Middle frontal gyrus (tissue), 1 donor: ENCODE measurements around the gene MIPEP.

Experiments
- DNase-seq: peaks from one replicate; pipeline ENCODE4 v3.0.0-alpha.2; 2015; ENCODE audit warnings: low spot score; ENCODE audit errors: extremely low spot score

Gene MIPEP

GRCh38 chr13:23810685-23811240 is 78.4 kb downstream of the MIPEP start:
- no peak for DNase-seq

DNA sequence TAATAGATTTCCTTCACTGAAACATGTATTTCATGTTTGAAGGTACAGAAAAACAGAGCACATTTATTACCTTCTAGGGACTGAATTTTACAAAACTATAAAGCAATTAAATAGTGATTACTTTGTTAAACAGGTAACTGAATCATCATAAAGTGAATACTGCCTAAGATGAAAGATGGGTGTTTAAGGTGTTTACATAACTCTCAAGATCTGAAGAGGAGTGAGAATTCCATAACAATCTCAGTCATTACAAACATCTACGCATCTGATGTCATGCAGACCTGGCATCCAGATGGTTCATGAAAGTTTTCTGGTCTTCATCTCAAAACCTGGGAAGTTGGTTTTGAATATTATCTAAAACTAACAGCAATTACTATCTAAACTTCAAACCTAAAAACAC is 80.4 kb downstream of the MIPEP start:
- no peak for DNase-seq

GRCh38 chr13:23806874-23807526 is 82.2 kb downstream of the MIPEP start:
- DNase-seq, result no peak

- DNase-seq, result no peak
These were observed 83.4 kb downstream of the MIPEP start for GRCh38 chr13:23805821-23806220.

DNA sequence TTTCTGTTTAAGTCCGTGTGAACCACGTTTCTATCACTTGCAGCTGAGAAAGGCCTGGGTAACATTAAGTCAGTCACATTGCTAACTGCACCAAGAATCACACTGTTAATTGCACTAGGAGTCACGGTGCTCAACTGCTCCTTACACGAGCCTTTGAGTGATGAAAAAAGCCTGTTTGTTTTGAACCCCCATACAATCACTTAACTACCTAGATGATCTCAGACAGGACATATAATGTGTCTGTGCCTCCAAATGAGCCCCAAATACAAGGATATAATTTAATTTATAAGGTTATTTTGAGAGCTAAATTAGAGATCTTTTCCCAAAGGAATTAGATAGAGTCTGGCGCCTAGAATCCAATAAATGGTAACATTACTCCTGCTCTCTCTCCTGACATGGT is 84.1 kb downstream of the MIPEP start:
- no peak for DNase-seq

GRCh38 chr13:23804166-23804565 is 85.0 kb downstream of the MIPEP start:
- DNase-seq, result no peak

DNA sequence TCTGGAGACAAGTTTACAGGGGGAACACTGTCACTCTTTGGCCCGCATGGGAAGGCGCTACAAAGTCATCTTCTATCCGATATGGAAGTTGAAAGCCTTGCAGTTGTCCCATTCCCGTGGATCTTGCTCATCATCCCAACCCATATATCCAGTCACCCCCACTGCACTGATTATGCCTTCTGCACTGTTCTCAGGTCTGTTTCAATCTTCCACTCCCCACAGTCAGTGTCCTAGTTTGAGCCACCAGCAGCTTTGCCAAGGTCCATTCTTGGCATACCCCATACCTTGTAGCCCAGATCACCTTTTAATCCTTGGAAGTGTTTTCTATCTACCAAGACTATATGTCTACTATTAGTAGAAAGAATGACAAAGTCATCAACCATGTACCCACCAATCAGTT is 88.1 kb downstream of the MIPEP start:
- no peak for DNase-seq

GRCh38 chr13:23799945-23800344 is 89.3 kb downstream of the MIPEP start:
- no peak for DNase-seq

DNA sequence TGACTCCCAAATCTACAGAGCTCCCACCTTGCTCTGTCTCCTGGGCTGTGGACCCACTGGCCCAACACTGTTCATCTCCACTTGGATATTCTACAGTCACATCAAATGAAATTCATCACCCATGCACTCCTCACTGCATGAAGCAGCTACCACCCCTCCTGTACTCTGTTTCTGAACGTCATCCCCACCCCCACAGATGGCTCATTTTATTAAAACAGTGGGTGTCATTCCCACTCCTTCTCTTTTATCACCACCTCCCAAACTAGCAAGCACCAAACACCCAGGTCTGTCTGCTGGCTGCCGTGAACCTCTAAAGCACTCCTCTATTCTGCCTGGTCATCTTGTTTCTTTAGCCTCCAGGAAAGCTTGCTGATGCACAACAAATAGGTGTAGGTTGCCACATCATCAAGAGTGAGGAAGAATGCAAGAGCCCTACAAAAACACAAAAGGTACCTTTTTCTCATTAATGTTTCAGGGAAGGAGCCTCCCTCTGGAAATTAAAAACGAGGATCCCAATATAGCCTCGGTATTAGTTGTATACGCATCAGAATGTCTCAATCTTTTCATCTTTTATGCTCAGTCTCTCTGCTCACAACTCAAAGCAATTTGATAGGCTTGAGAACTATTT is 91.8 kb downstream of the MIPEP start:
- DNase-seq, result no peak

DNA sequence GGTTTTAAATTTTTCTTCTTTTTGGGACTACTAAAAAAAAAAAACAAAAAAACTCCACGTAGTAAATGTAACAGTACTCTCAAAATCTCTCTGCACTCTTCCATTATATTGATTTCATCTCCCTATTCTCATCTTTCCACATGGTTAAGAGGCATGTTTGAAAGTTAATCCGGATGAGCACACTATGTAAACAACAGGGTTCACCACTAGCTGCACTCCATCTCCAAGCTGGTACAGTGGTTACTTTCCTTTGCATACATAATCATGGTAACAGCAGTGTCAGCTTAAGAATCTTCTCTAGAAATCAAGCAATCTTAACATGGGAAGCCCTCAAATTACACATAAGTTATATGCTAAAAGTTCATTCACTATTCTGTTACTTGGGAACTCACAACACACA is 92.6 kb downstream of the MIPEP start:
- DNase-seq, result no peak

DNA sequence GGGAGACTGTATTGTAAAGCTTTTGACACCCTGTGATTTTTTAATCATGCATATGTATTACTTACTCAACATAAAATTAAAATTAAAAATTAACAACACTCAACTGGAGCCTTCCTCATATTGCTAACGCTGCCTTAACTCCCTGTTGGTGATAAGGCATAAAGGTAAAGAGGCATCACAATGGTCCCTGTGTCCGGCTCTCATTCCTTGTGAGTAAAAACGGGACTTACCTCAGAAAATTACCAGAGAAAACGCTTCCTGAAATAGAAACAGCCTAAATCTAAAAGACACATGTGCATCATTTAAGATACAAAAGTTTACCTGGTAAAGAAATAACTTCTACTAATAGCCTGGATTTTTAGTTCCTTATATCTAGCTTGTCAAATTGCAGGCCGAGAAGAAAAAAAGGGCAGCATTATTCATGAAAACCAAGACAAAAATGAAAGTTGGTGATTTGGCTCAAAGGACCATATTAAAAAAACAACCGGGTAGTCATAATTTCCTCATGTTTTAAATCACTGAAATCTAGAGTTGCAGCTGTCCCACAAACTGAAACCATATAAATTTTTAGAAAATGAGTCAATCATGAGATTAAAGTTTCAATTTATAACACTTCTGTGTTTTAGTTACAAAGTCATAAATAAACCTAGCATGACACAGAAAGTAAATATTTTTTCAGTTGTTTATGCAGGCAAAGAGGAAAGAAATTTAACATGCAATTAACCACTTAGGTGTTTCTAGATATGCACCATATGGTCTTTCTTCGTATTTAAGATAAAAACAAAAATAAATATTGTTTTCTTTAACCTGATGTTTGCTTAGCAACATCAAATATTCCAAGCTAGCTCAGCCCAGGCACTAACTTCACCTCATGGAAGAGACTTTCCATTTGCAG is 94.7 kb downstream of the MIPEP start:
- DNase-seq, result no peak

DNA sequence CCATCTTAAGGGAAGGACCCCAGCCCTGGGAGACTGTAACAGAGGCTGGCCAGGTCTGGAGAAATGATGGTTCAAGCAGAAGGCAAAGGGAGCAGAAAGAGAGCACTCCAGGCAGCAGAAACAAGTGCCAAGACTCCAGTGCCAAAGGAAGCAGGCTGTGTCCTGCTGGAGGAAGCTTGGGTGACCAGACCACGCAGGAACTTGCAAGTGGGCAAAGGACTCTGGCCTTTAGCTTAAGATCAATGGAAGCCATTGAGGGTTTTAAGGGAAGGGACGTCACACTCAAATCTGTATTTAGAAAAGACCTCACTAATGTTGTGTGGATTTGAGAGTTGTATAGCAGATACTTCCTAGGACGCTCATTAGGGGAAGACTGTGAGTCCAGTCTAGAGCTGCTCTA is 95.5 kb downstream of the MIPEP start:
- DNase-seq, result no peak

GRCh38 chr13:23792680-23793079 is 96.5 kb downstream of the MIPEP start:
- no peak for DNase-seq

GRCh38 chr13:23790577-23791170 is 98.5 kb downstream of the MIPEP start:
- DNase-seq, result no peak

GRCh38 chr13:23789576-23790346 is 99.4 kb downstream of the MIPEP start:
- no peak for DNase-seq

GRCh38 chr13:23788459-23788858 is 100.7 kb downstream of the MIPEP start:
- DNase-seq, result no peak

DNA sequence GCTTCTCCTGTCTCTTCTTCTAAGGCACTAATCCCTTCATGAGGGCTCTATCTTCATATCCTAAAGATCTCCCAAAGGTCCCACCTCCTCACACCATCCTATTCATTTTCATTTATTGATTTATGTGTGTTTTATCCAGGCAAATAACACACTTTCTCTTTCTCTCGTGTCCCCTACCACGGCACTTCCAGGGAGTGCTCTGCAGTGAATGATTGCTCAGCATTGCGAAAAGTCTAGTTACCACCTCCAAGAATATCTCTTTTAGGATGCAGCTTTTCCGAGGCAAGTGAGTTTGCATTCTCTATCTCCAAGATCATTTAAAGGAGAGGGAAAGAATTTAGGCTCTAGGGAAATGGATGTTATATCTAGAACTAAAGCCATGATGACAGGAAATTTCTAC is 101.7 kb downstream of the MIPEP start:
- DNase-seq, result no peak

- DNase-seq, result no peak
These were observed 102.6 kb downstream of the MIPEP start for GRCh38 chr13:23786607-23787006.

- DNase-seq, result no peak
These were observed 110.3 kb downstream of the MIPEP start for GRCh38 chr13:23778879-23779278.

DNA sequence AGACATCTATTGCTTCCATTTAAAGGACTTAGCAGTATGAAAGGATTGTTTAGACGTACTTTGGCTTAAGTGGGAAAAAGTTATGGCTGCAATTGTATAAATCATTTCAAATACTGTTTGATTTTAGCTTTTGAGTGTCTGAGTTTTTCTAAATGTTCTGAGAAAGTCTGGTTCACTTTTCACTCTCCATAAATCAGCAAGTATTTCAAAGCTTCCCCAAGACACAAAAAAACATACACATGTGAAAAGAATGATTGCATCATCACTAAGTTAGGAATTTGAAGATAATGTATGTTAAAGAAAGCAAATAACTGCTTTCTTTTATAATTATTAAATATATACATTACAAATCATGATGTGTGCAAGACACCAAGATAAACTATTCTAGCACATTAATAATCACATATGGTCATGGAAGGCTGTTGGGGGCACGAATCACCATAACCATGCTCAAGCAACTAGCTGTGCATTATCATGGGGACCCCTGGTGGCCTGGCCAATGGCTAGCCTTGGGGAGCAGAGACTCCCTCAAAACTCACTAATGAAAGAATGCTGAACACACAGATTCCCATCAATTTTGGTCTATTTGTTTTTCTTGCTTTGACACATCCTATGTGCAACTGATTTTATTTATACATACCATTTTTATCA is 111.1 kb downstream of the MIPEP start:
- no peak for DNase-seq

- DNase-seq, result no peak
These were observed 111.7 kb downstream of the MIPEP start for GRCh38 chr13:23777575-23777870.
